ENCODE measurements around the gene ANXA2R. TPM values are rescaled to one million over a fixed set of nuclear protein-coding genes. Genes with fewer than 3 reads are reported as not detected.

Gene ANXA2R
- total and polyA plus RNA-seq, 9 of the 15 experiments (the other 6 are each of a cell fraction or from before 2014, with no cell fraction given) = 2.1 to 4.8 (median 3.4) TPM

GRCh38 chr5:43040287-43041098, at the start of gene ANXA2R (continued):
- no peak for TF ChIP-seq CEBPZ (IDR thresholded peaks at IDR 0.05; ENCODE audit: borderline replicate concordance, low read depth, low read length)
- TF ChIP-seq TCF7L2 (IDR thresholded peaks at IDR 0.05; ENCODE audit: low read depth, low read length) = no peak
- TF ChIP-seq GATAD2B (IDR thresholded peaks at IDR 0.05; ENCODE audit: borderline replicate concordance) = peak; percentile 74; the same call in 1 of the 2 replicates
- no peak for TF ChIP-seq CHD1 (IDR thresholded peaks at IDR 0.05; ENCODE audit: low read length)
- TF ChIP-seq PHF20 (IDR thresholded peaks at IDR 0.05; ENCODE audit: partially characterized antibody) = no peak
- no peak for TF ChIP-seq HMG20A (CRISPR knock-in tag; conservative IDR thresholded peaks at IDR 0.05)
- TF ChIP-seq ZNF444 (CRISPR knock-in tag; IDR thresholded peaks at IDR 0.05) = no peak; the same call in 1 of the 2 replicates
- TF ChIP-seq ZNF398 (CRISPR knock-in tag; IDR thresholded peaks at IDR 0.05) = no peak
- no peak for TF ChIP-seq KAT8 (IDR thresholded peaks at IDR 0.05; ENCODE audit: low read depth)
- no peak for TF ChIP-seq GABPB2 (CRISPR knock-in tag; conservative IDR thresholded peaks at IDR 0.05)
- TF ChIP-seq ZNF316 (IDR thresholded peaks at IDR 0.05) = no peak
- TF ChIP-seq, protein P1, sequence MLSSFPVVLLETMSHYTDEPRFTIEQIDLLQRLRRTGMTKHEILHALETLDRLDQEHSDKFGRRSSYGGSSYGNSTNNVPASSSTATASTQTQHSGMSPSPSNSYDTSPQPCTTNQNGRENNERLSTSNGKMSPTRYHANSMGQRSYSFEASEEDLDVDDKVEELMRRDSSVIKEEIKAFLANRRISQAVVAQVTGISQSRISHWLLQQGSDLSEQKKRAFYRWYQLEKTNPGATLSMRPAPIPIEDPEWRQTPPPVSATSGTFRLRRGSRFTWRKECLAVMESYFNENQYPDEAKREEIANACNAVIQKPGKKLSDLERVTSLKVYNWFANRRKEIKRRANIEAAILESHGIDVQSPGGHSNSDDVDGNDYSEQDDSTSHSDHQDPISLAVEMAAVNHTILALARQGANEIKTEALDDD (IDR thresholded peaks at IDR 0.05) = peak; percentile 73; the same call in 1 of the 2 replicates
- TF ChIP-seq ADNP (tag; IDR thresholded peaks at IDR 0.05) = no peak
- peak; percentile 36 for TF ChIP-seq ZFP36 (IDR thresholded peaks at IDR 0.05; ENCODE audit: low read depth, low read length, partially characterized antibody)
- TF ChIP-seq, protein P2, sequence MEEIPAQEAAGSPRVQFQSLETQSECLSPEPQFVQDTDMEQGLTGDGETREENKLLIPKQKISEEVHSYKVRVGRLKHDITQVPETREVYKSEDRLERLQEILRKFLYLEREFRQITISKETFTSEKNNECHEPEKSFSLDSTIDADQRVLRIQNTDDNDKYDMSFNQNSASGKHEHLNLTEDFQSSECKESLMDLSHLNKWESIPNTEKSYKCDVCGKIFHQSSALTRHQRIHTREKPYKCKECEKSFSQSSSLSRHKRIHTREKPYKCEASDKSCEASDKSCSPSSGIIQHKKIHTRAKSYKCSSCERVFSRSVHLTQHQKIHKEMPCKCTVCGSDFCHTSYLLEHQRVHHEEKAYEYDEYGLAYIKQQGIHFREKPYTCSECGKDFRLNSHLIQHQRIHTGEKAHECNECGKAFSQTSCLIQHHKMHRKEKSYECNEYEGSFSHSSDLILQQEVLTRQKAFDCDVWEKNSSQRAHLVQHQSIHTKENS (CRISPR knock-in tag; IDR thresholded peaks at IDR 0.05) = no peak
- TF ChIP-seq, protein P3, sequence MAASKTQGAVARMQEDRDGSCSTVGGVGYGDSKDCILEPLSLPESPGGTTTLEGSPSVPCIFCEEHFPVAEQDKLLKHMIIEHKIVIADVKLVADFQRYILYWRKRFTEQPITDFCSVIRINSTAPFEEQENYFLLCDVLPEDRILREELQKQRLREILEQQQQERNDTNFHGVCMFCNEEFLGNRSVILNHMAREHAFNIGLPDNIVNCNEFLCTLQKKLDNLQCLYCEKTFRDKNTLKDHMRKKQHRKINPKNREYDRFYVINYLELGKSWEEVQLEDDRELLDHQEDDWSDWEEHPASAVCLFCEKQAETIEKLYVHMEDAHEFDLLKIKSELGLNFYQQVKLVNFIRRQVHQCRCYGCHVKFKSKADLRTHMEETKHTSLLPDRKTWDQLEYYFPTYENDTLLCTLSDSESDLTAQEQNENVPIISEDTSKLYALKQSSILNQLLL (CRISPR knock-in tag; IDR thresholded peaks at IDR 0.05; ENCODE audit: borderline replicate concordance) = no peak
- TF ChIP-seq, protein P4, sequence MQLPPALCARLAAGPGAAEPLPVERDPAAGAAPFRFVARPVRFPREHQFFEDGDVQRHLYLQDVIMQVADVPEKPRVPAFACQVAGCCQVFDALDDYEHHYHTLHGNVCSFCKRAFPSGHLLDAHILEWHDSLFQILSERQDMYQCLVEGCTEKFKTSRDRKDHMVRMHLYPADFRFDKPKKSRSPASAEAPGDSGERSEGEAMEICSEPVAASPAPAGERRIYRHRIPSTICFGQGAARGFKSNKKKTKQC (CRISPR knock-in tag; IDR thresholded peaks at IDR 0.05) = peak; percentile 5; the same call in 1 of the 2 replicates
- no peak for TF ChIP-seq TRIM24 (IDR thresholded peaks at IDR 0.05)

All from K562 (cell line).